Stimulated activated CD8-positive, alpha-beta memory T cell treated with anti-CD3 and anti-CD28 coated beads, Interleukin-2, amount 100 ng/mL, for 1 hour (primary cell): Measurements from ENCODE around the gene DISC1.
"Not testable (repeated sequence)": the region's sequence is repeated elsewhere in the genome, so short reads cannot be mapped to it uniquely, and the experiment has no call there.

Source experiments
- DNase-seq, 2 donors: peaks; one replicate each; pipeline ENCODE4 v3.0.0-alpha.2; 2020; ENCODE audit warnings: low read depth in 2 of 2

The DISC1 gene

GRCh38 chr1:231636157-231636556, 9.6 kb downstream of the DISC1 start:
- DNase-seq, result no peak

DNA sequence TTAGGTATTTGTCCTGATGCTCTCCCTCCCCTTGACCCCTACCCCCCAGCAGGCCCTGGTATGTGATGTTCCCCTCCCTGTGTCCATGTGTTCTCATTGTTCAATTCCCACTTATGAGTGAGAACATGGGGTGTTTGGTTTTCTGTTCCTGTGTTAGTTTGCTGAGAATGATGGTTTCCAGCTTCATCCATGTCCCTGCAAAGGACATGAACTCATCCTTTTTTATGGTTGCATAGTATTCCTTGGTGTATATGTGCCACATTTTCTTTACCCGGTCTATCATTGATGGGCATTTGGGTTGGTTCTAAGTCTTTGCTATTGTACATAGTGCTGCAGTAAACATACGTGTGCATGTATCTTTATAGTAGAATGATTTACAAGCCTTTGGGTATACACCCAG, 10.3 kb downstream of the DISC1 start:
- not testable (repeated sequence) for DNase-seq

GRCh38 chr1:231638647-231639046, 12.1 kb downstream of the DISC1 start:
- DNase-seq, result no peak

DNA sequence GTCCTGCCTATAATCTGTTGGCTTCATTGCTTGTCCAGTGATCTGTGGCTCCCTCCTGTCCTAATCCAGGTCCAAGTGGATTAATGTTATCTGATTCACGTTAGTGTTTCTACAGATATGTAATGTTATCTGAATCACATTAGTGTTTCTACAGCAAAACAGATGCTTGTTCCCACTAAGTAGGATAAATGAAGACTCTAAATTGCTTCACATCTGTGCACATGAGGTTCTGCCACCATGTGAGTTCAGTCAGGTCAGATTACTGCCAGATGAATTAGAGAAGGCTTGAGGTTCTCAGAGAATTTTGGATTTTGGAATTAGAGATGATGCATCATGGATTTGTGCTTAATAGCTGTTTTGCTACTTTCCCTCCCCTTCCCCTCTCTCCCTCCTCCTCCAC, 13.2 kb downstream of the DISC1 start:
- no peak for DNase-seq

DNA sequence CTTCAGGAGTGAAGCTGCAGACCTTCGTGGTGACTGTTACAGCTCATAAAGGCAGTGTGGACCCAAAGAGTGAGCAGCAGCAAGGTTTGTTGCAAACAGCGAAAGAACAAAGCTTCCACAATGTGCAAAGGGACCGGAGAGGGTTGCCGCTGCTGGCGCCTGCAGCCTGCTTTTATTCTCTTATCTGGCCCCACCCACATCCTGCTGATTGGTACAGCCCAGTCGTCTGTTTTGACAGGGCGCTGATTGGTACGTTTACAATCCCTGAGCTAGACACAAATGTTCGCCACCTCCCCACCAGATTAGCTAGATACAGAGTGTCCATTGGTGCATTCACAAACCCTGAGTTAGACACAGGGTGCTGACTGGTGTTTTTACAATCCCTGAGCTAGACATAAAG, 14.9 kb downstream of the DISC1 start:
- not testable (repeated sequence) for DNase-seq

DNA sequence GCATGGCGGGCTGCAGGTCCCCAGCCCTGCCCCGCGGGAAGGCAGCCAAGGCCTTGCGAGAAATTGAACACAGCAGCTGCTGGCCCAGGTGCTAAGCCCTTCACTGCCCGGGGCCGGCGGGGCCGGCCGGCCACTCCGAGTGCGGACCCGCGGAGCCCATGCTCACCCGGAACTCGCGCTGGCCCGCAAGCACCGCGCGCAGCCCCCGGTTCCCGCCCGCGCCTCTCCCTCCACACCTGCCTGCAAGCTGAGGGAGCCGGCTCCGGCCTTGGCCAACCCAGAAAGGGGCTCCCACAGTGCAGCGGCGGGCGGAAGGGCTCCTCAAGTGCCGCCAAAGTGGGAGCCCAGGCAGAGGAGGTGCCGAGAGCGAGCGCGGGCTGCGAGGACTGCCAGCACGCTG, 15.5 kb downstream of the DISC1 start:
- not testable (repeated sequence) for DNase-seq

- DNase-seq, result no peak
These were observed 16.0 kb downstream of the DISC1 start for GRCh38 chr1:231642618-231643017.

DNA sequence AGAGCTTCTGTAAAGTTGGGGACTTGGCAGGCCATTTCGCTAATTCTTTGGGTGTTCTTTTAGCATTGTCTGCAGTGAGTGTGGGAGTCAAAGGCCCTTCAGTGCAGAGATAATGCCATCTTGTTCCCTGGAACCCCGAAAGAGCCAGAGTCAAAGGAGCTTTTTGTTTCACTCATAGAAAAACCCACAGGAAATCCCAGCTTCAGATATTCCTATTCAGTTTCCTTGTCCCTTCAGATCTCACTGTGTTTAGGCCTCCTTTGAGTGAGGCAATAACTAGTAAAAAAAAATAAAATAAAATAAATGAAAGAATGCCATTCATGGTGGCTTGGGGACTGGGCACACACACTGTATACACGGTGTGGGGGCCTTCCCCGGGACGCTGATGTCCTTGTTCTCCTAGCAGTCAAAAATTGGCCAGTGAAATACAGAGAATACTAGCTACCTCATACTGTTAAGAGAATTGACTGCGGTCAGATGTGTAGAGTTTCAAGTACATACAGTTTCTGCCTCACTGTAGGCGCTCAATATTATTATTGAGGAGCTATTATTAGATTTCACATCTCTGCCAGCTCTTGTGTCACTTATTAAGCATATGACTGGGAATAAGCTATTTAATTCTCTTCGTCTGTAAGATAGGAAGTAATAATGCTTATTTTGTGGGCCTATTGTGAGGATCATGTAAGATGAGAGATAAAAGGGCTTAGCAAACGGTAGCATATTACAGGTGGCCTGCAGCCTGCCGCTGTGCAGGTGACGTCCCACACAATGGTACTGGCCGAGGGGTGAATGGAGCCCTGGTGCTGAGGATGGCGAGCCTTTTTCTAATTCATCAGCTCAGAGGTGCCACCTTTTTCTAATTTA, 16.7 kb downstream of the DISC1 start:
- no peak for DNase-seq

DNA sequence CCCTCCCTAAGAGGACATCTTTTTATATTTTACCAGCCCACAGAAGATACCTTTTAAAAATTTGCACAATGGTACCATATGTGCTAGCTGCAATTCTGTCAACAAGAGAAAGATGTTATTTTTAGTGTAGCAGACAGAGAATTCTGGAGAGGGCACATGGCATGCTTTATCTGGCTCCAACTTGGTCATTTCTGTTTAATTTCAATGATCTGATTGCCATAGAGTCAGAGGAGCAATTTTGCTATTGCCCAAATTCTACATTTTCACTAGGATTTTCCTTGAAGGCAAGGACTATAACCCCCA, 17.3 kb downstream of the DISC1 start:
- DNase-seq, result no peak

DNA sequence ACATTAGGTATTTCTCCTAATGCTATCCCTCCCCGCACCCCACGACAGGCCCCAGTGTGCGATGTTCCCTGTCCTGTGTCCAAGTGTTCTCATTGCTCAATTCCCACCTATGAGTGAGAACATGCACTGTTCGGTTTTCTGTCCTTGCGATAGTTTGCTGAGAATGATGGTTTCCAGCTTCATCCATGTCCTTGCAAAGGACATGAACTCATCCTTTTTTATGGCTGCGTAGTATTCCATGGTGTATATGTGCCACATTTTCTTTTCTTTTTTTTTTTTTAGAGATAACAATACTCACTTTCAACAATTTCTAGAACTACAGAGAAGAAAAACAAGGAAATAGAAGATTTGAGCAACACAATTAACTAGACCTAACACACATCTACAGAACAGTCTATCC, 19.0 kb downstream of the DISC1 start:
- not testable (repeated sequence) for DNase-seq

- DNase-seq, result not testable (repeated sequence)
These were observed 19.6 kb downstream of the DISC1 start for GRCh38 chr1:231646165-231646564.

GRCh38 chr1:231651621-231652260, 25.2 kb downstream of the DISC1 start:
- not testable (repeated sequence) for DNase-seq

- DNase-seq, result no peak
These were observed 27.0 kb downstream of the DISC1 start for GRCh38 chr1:231653632-231654031.

DNA sequence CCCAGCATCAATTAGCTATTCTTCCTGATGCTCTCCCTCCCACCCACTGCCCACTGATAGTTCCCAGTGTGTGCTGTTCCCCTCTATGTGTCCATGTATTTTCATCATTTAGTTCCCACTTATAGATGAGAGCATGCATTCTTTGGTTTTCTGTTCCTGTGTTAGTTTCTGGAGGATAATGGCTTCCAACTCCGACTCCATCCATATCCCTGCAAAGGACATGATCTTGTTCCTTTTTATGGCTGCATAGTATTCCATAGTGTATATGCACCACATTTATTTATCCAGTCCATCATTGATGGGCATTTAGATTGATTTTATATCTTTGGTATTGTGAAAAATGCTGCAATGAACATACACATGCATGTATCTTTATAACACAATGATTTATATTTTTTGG, 30.2 kb downstream of the DISC1 start:
- DNase-seq, result no peak

GRCh38 chr1:231658223-231658622, 31.6 kb downstream of the DISC1 start:
- DNase-seq, result not testable (repeated sequence)

DNA sequence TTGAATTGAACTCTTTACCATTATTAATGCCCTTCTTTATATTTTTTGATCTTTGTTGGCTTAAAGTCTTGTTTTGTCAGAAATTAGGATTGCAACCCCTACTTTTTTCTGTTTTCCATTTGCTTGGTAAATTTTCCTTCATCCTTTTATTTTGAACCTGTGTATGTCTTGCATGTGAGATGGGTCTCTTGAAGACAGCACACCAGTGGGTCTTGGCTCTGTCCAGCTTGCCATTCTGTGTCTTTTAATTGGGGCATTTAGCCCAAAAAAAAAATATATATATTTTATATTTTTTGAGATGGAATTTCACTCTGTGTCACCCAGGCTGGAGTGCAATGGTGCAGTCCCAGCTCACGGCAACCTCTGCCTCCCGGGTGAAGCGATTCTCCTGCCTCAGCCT, 33.6 kb downstream of the DISC1 start:
- no peak for DNase-seq

DNA sequence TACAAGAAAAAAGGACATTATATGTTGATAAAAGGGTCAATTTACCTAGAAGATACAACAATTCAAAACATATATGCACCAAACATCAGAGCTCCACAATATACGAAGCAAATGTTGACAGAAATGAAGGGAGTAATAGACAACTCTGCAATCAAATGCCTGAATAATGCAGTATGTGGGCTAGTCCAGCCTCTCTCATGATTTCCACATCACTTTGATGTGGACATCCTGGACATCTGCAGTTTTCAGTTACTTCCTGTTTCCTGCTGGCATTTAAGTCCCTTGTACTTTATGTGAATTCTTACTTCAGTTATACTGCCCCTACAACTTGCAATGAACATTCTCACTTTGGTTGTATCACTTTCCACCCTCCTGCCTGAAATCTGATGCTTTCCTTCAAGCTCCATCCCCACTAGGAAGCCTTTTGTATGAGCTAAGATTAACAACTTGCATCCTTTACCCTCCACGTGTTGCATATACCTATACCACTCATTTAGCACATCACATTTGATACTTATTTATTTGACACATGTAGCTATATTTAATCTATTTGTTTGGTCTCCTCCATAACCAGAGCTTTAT, 36.7 kb downstream of the DISC1 start:
- DNase-seq, result no peak

DNA sequence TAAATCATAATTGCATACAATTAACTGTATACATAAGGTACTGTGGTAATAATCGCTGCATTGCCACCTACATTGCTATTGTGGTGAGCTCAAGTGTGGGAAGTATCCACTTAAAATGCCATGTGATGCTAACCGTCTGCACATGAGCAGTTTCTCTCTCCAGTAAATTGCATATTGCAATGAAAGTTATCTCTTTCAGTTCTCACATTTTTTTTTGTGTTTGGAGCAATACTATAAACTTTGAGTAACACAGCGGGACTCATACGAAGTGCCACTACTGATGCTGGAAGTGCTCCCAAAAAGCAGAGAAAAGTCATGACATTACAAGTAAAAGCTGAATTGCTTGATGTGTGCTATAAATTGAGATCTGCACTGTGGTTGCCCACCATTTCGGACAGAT, 38.5 kb downstream of the DISC1 start:
- no peak for DNase-seq

- no peak for DNase-seq
These were observed 39.1 kb downstream of the DISC1 start for GRCh38 chr1:231665726-231666125.

- no peak for DNase-seq
These were observed 39.8 kb downstream of the DISC1 start for GRCh38 chr1:231666220-231666936.

- DNase-seq, result no peak
These were observed 40.5 kb downstream of the DISC1 start for GRCh38 chr1:231666937-231667608.
